Germinal center (tissue), 1 donor: ENCODE measurements around the gene RMI2.
A peak's percentile ranks its signal among the peaks of the same experiment; 100 is the strongest.

Experiments
- DNase-seq: peaks from one replicate; pipeline ENCODE4 v3.0.0; 2012; ENCODE audit warnings: mixed read lengths, low spot score

The RMI2 gene

GRCh38 chr16:11384184-11384955 lies 39.1 kb downstream of the RMI2 start:
- no peak for DNase-seq

- DNase-seq: no peak
Observed at GRCh38 chr16:11384956-11385586, 39.8 kb downstream of the RMI2 start.

DNA sequence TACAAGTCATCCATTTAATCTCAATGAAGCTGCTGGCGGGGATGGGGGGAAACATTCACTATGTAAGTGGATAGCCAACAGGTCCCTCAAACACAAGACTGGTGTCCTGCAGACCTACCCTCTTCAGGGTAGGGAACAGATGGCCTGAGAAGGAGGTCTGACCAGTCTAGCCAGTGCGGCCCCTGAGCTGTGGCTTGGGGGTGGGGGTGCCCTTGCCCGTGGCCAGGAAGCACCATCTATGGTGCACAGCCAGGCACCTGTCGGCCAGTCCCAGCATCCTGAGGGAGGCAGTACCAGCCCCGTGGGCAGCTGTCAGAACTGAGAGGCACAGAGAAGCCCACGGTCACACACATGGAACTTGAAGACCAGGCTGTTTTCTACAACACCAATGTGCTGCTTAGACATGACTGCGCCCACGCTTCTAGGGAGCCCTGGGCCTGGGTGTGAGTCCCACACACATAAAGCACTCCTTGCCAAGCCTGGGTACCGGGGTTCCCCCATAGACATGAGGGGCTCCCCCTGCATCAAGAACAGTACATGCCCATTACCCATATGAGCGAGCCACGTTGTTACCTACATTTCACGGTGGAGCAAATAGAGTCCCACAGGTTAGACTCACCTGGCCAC lies 40.9 kb downstream of the RMI2 start:
- no peak for DNase-seq

DNA sequence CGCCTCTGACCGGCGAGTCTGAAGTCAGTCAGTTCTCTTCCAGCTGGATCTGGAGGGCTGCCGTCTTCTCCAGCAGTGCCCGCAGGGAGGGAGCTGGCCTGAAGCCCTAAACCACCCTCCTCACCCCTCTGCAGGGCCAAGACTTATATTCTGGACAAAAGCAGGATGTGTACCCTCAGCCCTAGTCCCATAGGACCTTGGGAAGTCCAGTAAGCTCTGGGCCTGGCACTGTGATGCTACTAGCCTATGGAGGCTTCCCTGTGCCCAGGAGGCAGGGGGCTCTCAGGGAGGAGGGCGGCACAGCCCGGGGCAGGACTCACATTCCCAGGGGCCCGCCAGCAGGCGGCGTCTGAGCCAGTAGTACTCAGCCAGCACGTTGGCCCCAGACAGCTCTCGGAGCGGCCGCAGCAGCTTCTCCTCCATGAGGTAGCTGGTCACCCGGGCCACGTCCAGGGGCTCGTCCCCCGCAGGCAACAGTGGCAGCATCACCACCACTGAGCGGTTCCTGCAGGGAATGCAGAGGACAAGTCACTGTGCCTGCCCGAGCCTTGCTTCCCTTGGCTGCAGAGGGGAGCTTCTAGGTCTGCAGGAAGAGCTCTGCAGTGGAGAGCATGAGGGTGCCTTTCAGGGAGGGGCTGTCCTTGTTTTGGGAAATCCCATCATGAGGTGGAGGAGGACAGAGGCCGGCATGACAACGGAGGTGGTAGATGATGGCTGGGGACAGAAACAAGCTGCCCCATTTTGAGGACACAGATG lies 41.7 kb downstream of the RMI2 start:
- DNase-seq: peak; percentile 40

DNA sequence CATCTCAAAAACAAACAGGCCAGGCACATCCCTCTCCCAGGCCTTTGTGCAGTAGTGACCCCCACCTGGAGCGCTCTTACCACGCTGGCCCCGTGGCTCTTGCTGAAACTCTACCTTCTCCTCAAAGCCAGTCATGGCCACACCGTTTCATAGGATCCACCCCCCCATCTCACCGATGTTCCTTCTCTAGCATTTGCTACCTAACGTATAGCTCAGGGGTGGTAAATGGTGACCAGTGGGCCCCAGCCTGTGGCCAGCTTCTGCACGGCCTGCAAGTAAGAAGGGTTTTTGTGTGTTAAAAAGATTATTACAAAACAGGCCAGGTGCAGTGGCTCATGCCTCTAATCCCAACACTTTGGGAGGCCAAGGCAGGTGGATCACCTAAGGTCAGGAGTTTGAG lies 43.8 kb downstream of the RMI2 start:
- no peak for DNase-seq

GRCh38 chr16:11389631-11390565 lies 44.6 kb downstream of the RMI2 start:
- no peak for DNase-seq

DNA sequence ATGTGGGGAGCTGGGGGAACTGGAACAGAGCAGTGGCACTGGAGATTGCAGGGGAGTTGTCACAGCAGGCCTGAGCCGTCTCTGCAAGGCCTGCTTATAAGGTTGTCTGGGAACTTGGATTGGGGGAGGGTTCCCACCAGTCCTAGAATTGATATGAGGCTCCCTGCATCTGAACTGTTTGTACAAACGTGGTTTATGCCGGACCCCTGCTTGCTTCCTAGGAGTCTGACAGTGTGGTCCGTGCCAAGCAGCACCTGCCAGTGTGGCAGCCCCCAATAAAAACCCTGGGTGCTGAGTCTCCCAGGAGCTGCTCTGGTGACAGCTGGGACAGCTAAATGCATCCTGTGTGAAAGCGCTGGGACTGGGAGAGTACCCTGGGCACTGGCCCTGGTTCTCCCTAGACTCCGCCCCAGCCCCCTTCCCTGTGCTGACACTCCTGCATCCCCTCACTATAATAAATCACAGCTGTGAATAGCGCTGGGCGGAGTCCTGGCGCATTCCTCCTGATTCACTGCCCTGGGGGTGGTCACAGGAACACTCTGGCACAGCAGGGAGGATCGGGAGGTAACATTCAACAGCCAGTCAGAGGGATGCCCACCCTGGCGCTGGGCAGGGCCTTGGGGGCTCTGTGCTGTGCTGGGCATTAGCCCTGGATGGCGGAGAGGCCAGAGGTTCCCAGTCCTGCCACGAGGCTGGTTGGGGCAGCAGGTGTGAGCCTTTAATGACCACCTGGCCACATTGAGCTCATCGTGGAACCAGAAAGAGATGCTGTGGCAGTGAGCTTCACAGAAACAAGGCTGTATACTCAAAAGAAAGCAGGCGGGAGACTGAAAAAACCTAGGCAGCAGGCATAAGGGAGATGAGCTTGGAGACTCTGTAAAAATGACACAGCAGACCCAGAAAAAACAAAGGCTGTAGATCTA lies 45.6 kb downstream of the RMI2 start:
- no peak for DNase-seq

DNA sequence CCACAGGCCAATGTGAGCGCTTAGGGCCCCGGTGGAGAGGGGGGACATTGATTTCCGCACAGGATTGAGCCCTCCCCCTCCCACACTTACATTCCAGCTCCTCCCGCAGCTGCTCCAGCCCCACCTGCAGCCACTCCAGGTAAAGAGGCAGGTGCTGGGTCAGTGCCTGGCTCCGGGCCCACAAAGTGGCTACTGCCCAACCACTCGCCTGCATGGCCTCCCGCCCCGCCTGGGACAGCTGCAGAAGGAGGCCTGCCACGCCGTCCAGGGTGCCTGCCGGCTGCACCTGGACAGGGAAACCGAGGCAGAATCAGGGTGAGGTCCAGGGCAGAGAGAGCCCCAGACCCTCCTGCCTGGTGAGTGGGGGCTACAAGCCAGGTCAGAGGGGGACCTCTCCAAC lies 46.3 kb downstream of the RMI2 start:
- no peak for DNase-seq

- DNase-seq: no peak
Observed at GRCh38 chr16:11392041-11392581, 46.9 kb downstream of the RMI2 start.

GRCh38 chr16:11393366-11393765 lies 48.1 kb downstream of the RMI2 start:
- no peak for DNase-seq

DNA sequence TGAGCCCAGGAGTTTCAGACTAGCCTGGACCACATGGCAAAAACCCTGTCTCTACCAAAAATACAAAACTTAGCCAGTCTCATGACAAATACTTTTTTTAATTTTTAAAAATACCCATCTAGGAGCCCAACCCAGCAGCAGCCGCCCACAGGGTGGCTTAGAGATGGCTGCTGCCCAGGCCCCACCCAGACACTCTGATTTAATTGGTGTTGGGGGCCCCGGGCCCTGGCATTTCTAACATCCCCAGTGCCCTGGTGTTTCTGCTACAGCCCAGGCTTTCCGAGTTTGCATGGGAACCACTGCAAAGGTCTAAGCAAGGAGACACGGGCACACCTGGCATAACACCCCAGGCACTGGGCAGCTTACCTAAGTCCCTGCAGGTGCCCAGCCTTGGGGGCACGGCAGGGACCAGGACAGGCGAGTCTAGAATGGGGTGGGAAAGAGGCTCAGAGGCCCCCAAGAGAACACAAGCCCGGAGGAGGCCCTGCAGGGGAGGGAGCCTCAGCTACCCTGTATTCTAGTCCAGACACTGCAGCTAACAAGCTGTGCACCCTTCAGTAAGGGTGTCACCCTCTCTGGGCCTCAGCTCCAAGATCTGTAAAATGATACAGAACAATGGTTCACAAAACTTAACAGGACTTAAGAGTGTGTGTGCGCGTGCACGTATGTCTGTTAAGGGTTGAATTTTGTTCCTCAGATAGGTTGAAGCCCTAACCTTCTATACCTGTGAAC lies 48.8 kb downstream of the RMI2 start:
- no peak for DNase-seq

DNA sequence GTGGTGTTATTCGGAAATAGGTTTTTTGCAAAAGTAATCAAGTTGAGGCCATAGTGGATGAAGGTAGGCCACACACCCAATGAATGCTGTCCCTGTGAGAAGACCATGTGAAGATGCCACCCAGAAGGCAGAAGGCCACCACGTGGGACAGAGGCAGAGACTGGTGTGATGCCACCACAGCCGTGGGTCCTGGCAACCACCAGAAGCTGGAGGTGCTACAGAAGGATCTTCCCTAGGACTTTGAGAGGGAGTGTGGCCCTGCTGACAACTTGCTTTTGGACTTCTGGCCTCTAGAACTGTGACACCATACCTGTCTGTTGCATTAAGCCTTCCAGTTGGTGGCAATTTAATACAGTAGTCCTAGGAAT lies 49.3 kb downstream of the RMI2 start:
- DNase-seq: no peak

- no peak for DNase-seq
Observed at GRCh38 chr16:11395008-11395948, 50.0 kb downstream of the RMI2 start.

DNA sequence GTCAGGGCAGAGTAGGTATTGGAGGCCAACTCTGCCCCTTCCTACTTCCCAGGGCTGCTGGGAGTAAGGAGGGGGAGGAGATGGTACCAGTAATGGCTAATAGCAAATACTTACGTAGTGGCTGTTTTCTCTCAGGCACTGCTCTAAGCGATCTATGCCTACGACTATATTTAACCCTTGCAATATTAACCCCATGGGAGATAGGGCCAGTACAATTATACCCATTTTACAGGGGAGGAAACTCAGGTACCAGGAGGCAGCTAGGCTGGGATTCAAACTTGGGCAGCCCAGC lies 50.6 kb downstream of the RMI2 start:
- no peak for DNase-seq

- DNase-seq: peak; percentile 83
Observed at GRCh38 chr16:11396241-11397048, 51.2 kb downstream of the RMI2 start.

DNA sequence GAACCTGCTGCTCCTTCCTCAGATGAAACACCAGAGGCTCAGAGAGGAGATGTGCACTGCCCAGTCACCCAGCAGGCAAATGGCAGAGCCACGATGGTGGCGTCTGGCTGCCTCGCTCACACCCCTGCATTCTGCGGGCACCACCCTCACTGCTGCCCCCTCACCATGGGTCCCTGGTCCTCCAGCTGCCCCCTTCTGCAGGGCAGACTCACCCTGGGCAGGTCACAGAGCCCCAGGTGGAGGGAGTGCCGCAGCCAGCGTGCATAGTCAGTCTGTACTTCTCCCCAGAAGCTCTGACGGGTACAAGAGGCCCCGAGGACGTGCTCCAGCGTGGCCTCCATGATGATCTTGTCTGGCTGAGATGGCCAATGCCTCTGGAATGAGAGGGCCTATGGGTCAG lies 52.9 kb downstream of the RMI2 start:
- no peak for DNase-seq

GRCh38 chr16:11398851-11399250 lies 53.6 kb downstream of the RMI2 start:
- no peak for DNase-seq
